Panc1 (cell line): ENCODE results near the gene SPTY2D1. TPM values are rescaled to one million over a fixed set of nuclear protein-coding genes. Genes with fewer than 3 reads are reported as not detected.
"Not testable (repeated sequence)": the region's sequence is repeated elsewhere in the genome, so short reads cannot be mapped to it uniquely, and the experiment has no call there.

ENCODE experiments used
- ATAC-seq: fragments of 200-7000 bp; cut with Tn5 transposase; 2 replicates; pipeline ENCODE4 v1.9.1; 2020; ENCODE audit warnings: mild to moderate bottlenecking, moderate library complexity
- Bru-seq: library from RNA; stranded (reverse); fragments of 400-500 nt; gene quantifications from one replicate; lab custom pipeline; 2021; lab: Mats Ljungman, UMichigan
- BruChase-seq, 2 experiments: library from RNA; stranded (reverse); fragments of 400-500 nt; gene quantifications; one replicate each; lab custom pipeline; 2021; lab: Mats Ljungman, UMichigan
- BruUV-seq: library from RNA; stranded (reverse); fragments of 400-500 nt; replicated peaks from 2 replicates; lab custom pipeline; 2021; lab: Mats Ljungman, UMichigan
- CTCF ChIA-PET: fragments of 300-600 bp; sonication (Branson Sonifier 250); formaldehyde crosslinking; loops from one replicate; lab custom pipeline; 2022; ENCODE audit warnings: antibody characterized with exemption; lab: Charles Lee
- POLR2A ChIA-PET: fragments of 300-600 bp; sonication (Branson Sonifier 250); formaldehyde crosslinking; loops from one replicate; lab custom pipeline; 2022; ENCODE audit warnings: antibody characterized with exemption; lab: Charles Lee
- DNase-seq: peaks from one replicate; pipeline ENCODE4 v3.0.0-alpha.2; 2010; ENCODE audit warnings: low read depth, low spot score
- H3K27ac ChIP-seq: 2 replicates; pipeline ENCODE4 v1.5.1; 2011; ENCODE audit warnings: mild to moderate bottlenecking, low read length, inconsistent platforms
- H3K27me3 ChIP-seq: fragments of 200-500 bp; sonication (Bioruptor generic); 2 replicates; pipeline ENCODE4 v1.6.0; 2014; ENCODE audit warnings: low read length, inconsistent platforms; ENCODE audit not compliant: control insufficient read depth, insufficient read depth
- H3K36me3 ChIP-seq: fragments of 200-500 bp; sonication (Bioruptor generic); 2 replicates; pipeline ENCODE4 v1.5.1; 2014; ENCODE audit warnings: inconsistent platforms, mild to moderate bottlenecking, low read length, moderate library complexity; ENCODE audit not compliant: control insufficient read depth, insufficient read depth
- H3K4me1 ChIP-seq: 2 replicates; pipeline ENCODE4 v1.5.1; 2011; ENCODE audit warnings: inconsistent platforms, mild to moderate bottlenecking, low read length, moderate library complexity; ENCODE audit not compliant: control insufficient read depth, insufficient read depth
- H3K4me3 ChIP-seq, 2 experiments: 2 replicates each; pipeline ENCODE4 v1.5.1; 2011 to 2012; ENCODE audit warnings: low read depth in 2 of 2, low read length in 2 of 2, mild to moderate bottlenecking in 2 of 2, inconsistent platforms in 1 of 2, moderate library complexity in 1 of 2
- H3K9me3 ChIP-seq: fragments of 200-500 bp; sonication (Bioruptor generic); 2 replicates; pipeline ENCODE4 v1.5.1; 2014; ENCODE audit warnings: low read depth, mild to moderate bottlenecking, inconsistent platforms, low read length, moderate library complexity; ENCODE audit not compliant: control insufficient read depth, insufficient read depth
- CTCF ChIP-seq: fragments of 450-650 bp; IDR thresholded peaks from 2 replicates; pipeline ENCODE4 v1.5.1; 2017; ENCODE audit warnings: mild to moderate bottlenecking
- POLR2AphosphoS5 ChIP-seq: IDR thresholded peaks from 2 replicates; pipeline ENCODE4 v1.6.1; 2012; ENCODE audit warnings: mild to moderate bottlenecking, low read depth, low read length, moderate library complexity
- REST ChIP-seq, 2 experiments: IDR thresholded peaks; 2 replicates each; pipeline ENCODE4 v1.6.1; 2011 to 2012; ENCODE audit warnings: low read depth in 2 of 2, control low read depth in 1 of 2, low read length in 1 of 2, mild to moderate bottlenecking in 1 of 2, moderate library complexity in 1 of 2; ENCODE audit not compliant: insufficient read depth in 1 of 2
- SIN3A ChIP-seq: IDR thresholded peaks from 2 replicates; pipeline ENCODE4 v1.6.1; 2012; ENCODE audit warnings: low read depth, mild to moderate bottlenecking, low read length, moderate library complexity, borderline replicate concordance; ENCODE audit not compliant: insufficient read depth
- TCF7L2 ChIP-seq: IDR thresholded peaks from 2 replicates; pipeline ENCODE4 v1.6.1; 2011; ENCODE audit warnings: mild to moderate bottlenecking, low read depth, low read length, inconsistent platforms
- in situ Hi-C: cut with HindIII; loops from 2 replicates; pipeline ENCODE4 v1.10.0; 2016; ENCODE audit warnings: low sequenced_read_pairs, low pct_unique_long_range_greater_than_20kb
- intact Hi-C: fragments of 100-400 bp; cut with micrococcal nuclease; formaldehyde crosslinking; loops from one replicate; pipeline ENCODE4 v1.10.0; 2022; ENCODE audit not compliant: unreplicated experiment
- long read RNA-seq: library from polyadenylated mRNA; unstranded; transcript quantifications from one replicate; pipeline ENCODE4 v2.0.0, GENCODE V29; 2021; ENCODE audit not compliant: unreplicated experiment
- polyA plus RNA-seq: library from polyadenylated mRNA; unstranded; fragments of >200 nt; gene quantifications from one replicate; pipeline ENCODE4 v1.2.1, GENCODE V29; 2012; ENCODE audit warnings: missing spikeins; ENCODE audit not compliant: insufficient read length
- total RNA-seq: library from RNA; stranded (reverse); gene quantifications from one replicate; pipeline ENCODE4 v1.2.1, GENCODE V29; 2021; ENCODE audit not compliant: unreplicated experiment

The SPTY2D1 gene
- total RNA-seq (14.8 TPM), Bru-seq, nascent RNA (percentile 76 among the genes with signal in this experiment), BruChase-seq, experiment 1, labeled RNA remaining after a 2-hour chase (percentile 87 among the genes with signal in this experiment), BruChase-seq, experiment 2, labeled RNA remaining after a 6-hour chase (percentile 70 among the genes with signal in this experiment)
- polyA plus RNA-seq = 7.0 TPM
- long read RNA-seq, full-length matches to known transcripts = 33 of 47 reads
- long read RNA-seq, partial matches to known transcripts = 3 of 47 reads
- long read RNA-seq, other reads (novel, unspliced or antisense) = 11 of 47 reads

GRCh38 chr11:18634140-18635032 is at the start of gene SPTY2D1:
SPTY2D1 (minus strand) TSS chr11:18634342; CDS start chr11:18634257, 85 bp downstream.
- DNase-seq (peak; percentile 88), ATAC-seq (peak; percentile 100)
- TF ChIP-seq SIN3A (peak; percentile 96; the same call in 1 of the 2 replicates), POLR2AphosphoS5 (peak; percentile 97), CTCF (no peak), REST (IDR thresholded peaks at IDR 0.05; ENCODE audit: insufficient read depth in 1 of 2, low read depth in 2 of 2, low read length in 1 of 2) (no peak), TCF7L2 (peak; percentile 52; the same call in 1 of the 2 replicates)
- intact Hi-C loops = no loop called here
- Histone ChIP-seq H3K27ac (peak within 1 kb of the TSS; percentile 93), H3K9me3 (no peaks in the 10 kb centered on the region), H3K4me3 (peak within 1 kb of the TSS; percentile 97 to 99), H3K36me3 (peaks cover 4% of the 10 kb centered on the region; the same call in 1 of the 2 replicates), H3K27me3 (no peaks in the 10 kb centered on the region), H3K4me1 (peaks cover 8% of the 10 kb centered on the region)
- in situ Hi-C loops = no loop called here
- POLR2A ChIA-PET = interaction anchor here (0.5 to 0.7 kb wide), 3 partner anchors 52 to 1508 kb away, joined by 3 to 6 read pairs (median 4); no protein-coding TSS in a partner anchor
- CTCF ChIA-PET = interaction anchor here (0.5 to 0.9 kb wide), 2 partner anchors 24 to 88 kb away, joined by 3 to 4 read pairs; no protein-coding TSS in a partner anchor
- BruUV-seq = TSS peak; percentile 99

- in situ Hi-C loops = no loop called here
- no TSS peak for BruUV-seq
Observed at GRCh38 chr11:18682466-18682865, 48.3 kb upstream of the SPTY2D1 start.

GRCh38 chr11:18681949-18682348 is 47.8 kb upstream of the SPTY2D1 start:
- H3K27ac ChIP-seq, H3K9me3 ChIP-seq, H3K27me3 ChIP-seq, H3K4me3 ChIP-seq, CTCF ChIA-PET, POLR2A ChIA-PET, H3K4me1 ChIP-seq, ATAC-seq, H3K36me3 ChIP-seq, DNase-seq, BruUV-seq, intact Hi-C loops, in situ Hi-C loops: not testable (repeated sequence)

More at GRCh38 chr11:18682466-18682865, 48.3 kb upstream of the SPTY2D1 start:
- no peak overlapping the region for H3K27ac ChIP-seq
- intact Hi-C loops = no loop called here
- ChIA-PET POLR2A (no interaction called here), CTCF (no interaction called here)
- H3K36me3 ChIP-seq = no peaks in the 10 kb centered on the region
- no peaks in the 10 kb centered on the region for H3K4me1 ChIP-seq
- DNase-seq (no peak), ATAC-seq (no peak)
- no peak for TF ChIP-seq SIN3A
- TF ChIP-seq TCF7L2 = no peak
- H3K27me3 ChIP-seq = no peaks in the 10 kb centered on the region
- no peak overlapping the region for H3K4me3 ChIP-seq
- H3K9me3 ChIP-seq = no peaks in the 10 kb centered on the region
